HG02885 (cell line): Measurements from ENCODE around the gene RGL4.
"Not testable (repeated sequence)": the region's sequence is repeated elsewhere in the genome, so short reads cannot be mapped to it uniquely, and the experiment has no call there.

ENCODE experiments used
- ATAC-seq: cut with Tn5 transposase; IDR thresholded peaks from one replicate; pipeline ENCODE4 v1.9.1; 2021; ENCODE audit warnings: mild to moderate bottlenecking; ENCODE audit not compliant: unreplicated experiment, poor library complexity

Gene RGL4, protein sequence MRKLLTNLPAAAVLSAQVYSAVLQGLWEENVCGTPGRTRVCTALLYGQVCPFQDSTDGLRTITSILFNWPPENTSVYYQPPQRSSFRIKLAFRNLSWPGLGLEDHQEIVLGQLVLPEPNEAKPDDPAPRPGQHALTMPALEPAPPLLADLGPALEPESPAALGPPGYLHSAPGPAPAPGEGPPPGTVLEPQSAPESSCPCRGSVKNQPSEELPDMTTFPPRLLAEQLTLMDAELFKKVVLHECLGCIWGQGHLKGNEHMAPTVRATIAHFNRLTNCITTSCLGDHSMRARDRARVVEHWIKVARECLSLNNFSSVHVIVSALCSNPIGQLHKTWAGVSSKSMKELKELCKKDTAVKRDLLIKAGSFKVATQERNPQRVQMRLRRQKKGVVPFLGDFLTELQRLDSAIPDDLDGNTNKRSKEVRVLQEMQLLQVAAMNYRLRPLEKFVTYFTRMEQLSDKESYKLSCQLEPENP

DNA sequence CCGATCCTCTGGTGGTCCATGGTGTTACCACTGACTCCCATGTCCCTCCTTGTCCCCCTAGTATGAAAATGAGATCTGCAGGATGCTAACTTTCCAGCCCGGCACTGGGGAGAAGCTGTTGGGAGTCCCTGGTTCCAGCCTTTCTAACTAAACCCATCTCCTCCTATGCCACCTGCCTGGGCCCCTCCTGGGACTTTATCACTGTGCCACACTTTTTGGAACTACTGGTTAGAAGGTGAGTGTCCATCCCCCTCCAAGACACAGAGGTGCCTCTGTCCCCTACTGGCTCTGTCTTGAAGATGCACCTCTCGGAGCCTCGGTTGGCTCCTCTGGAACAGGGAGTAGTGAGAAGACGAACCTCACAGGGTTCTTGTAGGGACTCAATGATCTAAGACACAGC, at the start of gene RGL4:
TSS of gene RGL4 (plus strand) at position 301 of the 400 bp plus-strand sequence. CDS start 1,018 bp downstream, outside the sequence.
- ATAC-seq = no peak

DNA sequence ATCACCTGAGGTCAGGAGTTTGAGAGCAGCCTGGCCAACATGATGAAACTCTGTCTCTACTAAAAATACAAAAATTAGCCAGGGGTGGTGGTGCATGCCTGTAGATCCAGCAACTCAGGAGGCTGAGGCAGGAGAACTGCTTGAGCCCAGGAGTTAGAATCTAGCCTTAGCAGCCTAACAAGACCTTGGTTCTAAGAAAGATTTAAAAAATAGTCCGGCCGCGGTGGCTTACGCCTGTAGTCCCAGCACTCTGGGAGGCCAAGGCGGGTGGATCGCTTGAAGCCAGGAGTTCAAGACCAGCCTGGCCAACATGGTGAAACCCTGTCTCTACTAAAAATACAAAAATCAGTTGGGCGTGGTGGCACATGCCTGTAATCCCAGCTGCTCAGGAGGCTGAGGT, 44.3 kb upstream of the RGL4 start:
- ATAC-seq = not testable (repeated sequence)

DNA sequence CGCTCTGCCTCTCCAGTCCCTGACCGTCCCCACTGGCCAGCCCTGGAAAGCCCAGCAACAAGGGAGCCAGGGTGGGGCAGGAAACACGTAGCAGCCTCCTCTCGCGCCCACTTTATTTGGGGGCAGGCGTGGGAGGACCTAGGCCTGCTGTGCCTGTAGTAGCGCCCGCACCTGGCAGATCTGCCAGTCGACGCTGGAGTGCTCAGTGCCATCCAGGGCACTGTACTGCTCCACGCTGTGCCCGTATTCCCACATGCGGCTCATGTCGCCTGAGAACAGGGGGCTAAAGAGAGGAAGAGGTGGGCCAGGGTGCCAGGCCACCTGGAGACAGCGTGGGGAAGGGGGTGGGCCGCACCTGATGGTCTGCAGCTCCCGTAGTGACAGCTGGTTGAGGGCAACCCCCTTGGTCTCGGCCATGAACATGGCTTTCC, 41.7 kb upstream of the RGL4 start:
- no peak for ATAC-seq

DNA sequence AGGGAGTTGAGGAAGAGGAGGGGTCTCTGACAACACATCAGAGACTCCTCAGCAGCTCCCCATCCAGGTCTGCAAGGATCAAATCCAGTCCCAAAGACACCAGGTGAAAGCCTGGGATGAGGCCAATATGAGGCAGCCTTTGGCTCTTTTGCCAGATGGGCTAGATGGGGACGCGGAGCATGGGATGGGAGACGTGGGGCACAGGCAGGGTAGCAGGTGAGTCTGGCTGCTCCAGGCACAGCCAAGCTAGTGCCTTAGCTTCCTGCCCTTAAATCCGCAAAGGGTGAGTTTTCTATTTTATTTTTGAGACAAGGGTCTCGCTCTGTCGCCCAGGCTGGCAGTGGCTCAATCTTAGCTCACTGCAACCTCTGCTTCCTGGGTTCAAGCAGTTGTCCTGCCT, 39.1 kb upstream of the RGL4 start:
- ATAC-seq = no peak

DNA sequence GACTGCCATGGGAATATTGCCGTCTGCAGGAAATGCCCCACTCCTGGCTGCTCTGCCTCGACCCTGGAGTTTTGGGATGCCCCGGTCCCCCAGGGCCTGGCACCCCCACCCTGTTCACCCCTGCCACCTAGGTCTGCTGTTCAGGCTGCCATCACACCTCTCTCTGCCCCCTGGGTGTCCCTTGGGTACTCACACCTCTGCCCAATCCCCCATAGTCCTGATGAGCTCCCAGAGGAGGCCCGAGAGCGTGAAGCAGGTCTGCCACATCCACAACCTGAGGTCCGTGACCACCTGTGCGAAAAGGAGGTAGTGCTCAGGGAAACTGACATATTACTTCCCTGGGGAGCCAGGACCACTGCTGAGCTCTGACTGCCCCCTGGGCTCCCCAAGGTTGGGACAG, 38.5 kb upstream of the RGL4 start:
- no peak for ATAC-seq

DNA sequence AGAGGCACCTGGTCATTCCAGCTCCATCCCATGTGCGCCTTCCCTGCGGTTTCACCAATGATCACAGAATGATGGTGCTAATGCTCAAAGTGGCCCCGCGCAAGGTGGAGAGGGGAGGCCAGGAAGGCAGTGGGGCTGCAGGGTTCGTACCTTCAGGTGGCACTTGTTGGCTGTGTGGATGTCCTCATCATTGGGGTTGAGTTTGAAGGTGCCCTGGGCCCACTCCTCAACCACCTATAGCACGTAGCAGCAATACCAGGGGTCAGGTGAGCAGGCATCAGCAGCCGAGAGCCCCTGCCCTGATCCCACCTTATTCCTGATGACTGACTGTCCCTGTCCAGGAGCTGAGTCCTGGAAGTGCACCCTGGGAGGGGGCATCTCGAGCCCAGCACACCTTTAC, 38.1 kb upstream of the RGL4 start:
- ATAC-seq = no peak

DNA sequence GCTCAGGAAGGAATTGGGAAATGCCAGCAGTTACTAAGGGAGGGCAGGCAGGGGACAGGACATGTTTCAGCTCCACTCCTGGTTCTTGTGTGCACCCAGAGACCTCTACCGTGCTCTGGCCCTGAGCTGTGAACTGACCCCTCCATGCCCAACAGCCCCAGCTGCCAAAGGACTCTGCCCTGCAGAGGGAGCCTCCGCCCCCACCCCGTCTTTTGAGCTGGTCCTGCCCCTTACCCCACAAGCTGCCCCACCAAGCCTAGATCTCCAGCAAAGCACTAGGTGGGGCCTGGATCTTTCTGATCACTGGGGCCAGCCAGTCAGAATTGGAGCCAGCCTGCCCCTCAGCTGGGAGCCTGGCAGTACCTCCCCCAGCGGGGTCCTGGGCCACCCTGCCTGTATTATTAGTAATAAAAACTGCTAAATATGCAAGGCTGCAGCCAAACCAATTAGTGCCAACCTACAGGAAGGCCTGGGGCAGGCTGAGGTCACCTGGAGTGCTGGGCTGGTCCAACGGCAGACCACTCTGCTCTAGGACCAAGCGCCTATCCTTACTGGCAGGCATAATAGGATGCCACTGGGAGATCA, 34.8 kb upstream of the RGL4 start:
- ATAC-seq = no peak

DNA sequence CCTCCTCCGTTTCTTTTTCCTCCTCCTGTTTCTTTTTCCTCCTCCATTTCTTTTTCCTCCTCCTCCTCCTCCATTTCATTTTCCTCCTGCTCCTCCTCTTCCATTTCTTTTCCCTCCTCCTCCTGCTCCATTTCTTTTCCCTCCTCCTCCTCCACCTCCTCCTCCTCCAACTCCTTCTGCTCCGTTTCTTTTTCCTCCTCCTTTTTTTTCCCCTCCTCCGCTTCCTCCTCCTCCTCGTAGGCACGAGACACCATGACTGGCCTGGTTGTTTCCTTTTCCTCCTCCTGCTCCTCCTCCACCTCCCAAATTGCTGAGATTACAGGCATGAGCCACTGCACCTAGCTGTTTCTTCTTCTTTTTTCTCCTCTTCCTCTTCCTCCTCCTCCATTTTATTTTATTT, 33.1 kb upstream of the RGL4 start:
- ATAC-seq = no peak

DNA sequence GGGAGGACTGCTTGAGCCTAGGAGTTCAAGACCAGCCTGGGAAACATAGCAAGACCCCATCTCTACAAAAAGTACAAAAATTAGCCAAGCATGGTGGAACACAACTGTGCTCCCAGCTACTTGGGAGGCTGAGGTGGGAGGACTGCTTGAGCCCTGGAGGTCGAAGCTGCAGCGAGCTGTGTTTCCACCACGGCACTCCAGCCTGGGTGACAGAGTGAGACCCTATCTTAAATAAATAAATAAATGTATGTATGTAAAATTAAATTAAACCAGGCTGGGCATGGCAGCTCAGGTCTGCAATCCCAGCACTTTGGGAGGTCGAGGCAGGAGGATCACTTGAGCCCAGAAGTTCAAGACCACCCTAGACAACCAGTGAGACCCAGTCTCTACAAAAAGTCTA, 30.4 kb upstream of the RGL4 start:
- ATAC-seq = not testable (repeated sequence)

DNA sequence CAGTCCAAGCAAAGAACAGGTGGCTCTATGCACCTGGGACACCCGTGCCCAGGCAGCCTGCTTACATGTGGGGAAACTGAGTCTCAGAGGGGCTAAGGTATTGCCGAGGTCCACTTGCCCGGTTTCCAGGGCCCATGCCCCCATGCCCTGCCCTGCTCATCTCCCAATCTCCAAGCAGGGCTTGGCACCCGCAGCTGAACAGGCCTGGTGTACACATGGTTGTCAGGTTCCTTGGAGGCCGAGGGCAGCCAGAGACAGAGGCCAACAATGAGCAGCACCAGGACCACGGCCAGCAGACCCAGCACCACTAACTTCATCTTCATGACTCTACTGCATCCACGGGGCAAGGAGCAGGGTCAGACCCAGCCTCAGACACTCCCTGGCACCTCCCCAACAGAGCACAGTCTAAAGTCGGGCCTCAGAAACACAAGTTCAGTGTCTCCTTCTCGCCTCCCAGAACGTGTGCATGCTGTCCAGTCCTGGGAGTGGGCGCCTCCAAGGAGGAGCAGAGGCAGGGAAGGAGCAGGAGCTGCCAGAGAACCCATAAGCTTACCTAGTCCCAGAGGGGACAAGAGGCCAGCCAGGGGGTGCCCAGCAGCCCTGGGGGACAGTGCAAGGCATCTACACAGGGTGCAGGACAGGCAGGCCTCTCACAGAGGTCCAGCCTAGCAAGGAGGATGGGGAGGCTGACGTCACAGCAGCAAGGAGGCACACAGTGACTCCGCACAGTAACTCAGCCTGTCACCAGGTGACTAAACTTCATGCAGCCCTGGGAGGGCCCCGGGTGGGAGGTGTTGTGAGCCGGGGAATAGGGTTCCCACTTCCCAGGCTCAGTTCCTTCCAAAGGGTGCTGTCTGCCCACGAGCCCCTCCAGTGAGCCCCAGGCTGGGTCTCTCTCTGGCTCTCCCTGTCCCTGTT, 20.2 kb upstream of the RGL4 start:
- no peak for ATAC-seq

DNA sequence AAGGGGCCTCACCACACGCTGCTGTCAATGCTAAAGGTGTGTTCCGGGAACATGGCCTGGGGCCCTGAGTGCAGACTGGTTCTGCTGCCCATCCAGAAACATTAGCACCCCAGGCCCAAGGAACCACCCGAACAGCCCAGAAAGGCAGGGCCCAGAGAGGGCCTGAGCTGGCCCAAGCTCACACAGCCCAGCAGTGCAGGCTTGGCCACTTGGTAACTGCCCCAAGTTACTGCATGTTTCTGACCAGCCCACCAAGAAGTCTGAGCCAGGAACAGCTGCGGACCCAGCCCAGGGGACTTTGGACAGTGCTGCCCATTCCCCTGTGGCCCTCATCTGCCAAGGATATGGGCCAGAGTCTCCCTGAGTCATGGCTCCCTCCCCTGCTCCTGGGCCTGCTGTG, 19.4 kb upstream of the RGL4 start:
- ATAC-seq = not testable (repeated sequence)

DNA sequence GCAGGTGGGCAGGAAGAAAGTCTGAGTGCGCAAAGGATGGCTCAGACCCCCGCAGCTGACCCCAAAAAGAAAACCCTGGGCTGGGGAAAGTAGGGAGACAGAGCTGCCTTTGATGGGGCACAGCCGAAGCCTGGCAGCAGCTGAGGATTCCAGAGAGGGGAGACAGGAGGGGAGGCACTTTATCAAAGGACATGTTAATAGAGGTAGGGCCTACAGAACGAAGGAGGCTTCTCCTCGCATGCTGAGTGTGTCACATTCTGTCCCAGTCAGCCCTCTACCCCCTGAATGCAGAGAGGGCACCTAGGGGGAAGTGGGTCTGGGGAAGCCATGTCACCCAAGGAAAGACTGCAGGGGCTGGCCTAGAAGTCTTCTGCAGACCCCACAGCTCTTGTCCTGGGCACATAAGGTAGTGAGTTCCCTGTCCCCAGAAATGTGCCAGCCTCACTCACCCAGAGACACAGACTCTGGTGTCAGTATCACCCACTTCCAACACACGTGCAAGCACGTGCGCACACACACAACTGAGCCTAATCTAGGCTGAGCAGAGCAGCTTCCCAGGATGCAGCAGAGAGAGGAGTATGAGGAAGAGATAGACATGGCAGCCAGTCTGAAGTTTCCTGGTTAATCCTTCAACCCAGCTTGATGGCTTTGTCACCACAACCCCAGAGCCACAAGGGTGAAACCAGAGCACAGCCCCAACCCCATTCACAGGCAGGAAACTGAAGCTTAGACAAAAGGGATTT, 18.3 kb upstream of the RGL4 start:
- ATAC-seq = not testable (repeated sequence)

DNA sequence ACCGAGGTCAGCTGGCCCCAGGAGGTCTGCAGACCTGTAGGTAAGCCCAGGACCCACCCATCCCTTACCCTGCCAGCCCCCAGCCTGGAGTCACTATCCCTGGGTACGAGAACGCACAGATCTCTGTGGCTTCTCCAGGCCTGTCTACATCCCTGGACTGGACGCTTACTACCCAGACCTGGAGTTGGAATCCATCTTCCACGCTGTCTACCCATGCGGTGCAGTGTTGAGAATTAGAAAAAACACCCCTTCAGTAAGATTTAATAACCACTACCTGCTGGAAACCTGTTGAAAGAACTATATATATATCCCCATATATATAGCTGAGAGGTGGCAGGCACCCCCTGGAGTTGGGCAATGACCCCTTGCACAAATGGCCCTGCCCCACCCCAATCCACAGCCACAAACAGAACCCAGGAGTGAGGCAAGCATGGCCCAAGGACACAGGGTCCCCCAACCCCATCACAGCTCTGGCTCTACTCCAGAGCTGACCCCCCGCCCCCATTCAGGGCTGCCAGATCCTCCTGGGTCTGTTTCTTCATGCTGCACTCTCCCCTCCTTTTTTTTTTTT, 17.7 kb upstream of the RGL4 start:
- no peak for ATAC-seq

DNA sequence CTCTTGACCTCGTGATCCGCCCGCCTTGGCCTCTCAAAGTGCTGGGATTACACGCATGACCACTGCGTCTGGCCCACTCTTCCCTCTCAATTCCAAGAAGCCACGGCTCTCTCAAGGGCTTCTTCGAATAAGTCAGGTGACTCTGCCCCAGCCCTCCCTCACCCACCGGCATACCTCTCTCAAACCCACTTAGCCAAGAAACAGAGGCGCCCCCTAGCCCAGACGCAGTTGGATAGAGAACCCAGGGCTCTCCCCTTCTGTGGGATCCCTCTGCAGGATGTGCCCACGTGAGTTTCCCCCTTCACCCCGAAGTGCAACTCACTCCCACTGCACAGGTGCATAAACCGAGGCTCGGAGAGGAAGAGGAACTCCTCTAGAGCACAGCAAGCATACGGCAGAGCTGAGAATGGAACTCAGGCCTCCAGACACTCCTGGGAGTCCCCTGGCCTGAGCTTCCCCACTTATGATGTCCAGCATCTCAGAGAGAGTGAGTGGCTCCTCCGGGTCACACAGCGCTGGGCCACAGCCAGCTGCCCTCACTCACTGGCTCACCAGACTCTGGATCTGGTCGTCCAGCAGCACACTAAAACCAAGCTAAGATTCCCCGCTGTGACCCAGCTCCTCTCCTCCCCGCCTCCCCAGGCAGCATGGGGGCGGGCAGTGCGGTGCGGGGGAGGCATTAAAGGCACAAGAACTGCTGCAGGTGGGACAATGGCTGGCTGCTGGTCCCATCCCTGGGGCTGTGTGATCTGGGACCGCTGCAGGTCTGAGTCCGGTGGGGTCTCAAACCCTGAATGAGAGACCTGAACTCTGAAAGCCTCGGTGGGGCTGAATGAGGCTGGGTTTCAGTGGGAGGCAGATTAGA, 16.8 kb upstream of the RGL4 start:
- ATAC-seq = no peak

DNA sequence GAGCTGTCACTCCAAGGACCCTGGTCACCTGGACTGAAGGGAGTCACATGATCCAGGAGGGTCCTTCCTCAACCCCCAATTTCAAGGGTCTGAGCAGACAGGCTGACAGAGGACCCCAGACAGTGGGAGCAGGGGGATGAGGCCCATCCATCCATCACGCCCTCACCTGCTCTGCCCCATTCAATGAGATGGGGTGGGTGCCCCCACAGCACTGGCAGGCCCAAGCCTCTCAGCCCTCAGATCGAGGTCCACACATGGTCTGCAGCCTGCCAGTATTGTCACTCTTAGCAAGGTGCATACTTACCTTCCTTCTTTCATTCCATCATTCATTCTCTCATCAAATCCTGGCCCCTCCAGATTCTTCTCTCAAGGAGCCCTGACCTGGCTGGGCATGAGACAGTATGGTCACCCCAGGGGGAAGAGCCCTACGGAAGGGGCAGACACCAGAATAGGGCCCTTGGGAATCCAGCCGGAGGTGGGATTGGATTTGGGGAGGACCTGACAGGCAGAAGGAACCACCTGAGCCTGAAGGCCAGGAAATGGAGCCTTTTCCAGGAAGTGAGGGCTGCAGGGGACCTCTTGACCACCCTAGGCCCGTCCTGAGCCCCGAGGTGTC, 15.8 kb upstream of the RGL4 start:
- ATAC-seq = not testable (repeated sequence)

DNA sequence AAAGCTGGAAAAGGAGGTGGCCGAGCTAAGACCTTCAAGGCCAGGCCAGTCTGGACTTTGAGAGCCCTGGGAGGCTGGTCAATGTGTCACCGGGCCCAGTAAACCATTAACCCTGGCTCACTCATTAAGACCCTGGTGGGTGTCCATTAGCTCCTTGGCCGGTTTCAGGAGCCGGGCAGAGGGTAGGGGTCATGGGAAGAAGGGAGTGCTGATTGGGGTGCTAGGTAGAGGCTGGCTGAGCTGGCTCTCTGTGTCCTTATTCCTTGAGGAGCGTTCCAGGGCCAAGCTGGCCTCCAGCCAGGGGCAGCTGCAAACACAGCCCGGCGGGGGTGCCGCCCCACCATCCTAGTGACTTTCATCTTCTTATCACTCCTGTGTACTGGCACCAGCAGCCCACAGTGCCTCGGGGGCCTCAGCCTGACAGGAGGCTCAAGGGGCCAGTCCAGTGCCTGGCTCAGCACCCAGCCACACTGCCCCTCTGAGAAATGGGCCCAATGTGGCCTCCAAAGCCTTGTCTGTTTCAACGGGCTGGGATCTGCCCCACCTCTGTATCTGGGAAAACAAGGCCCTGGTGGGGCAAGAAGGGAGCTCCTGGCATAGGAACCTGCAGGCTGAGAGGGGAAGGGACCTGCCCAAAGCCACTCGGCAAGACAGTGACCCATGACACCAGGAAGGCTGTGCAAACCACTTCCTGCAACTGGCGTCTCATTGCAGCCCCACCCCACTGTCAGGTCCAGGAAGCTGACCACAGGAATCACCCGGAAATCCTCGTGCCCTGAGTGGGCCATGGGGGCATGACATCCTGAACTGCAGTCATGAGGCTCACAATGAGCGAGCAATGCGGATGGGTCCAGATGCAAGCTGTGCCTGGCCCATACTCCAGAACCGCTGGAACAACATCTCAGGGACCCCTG, 15.1 kb upstream of the RGL4 start:
- ATAC-seq = no peak
